GM21526 (cell line): ENCODE data around the gene MYOM3.

ENCODE experiments used
- ATAC-seq: cut with Tn5 transposase; IDR thresholded peaks from one replicate; pipeline ENCODE4 v1.9.1; 2021; ENCODE audit warnings: moderate library complexity; ENCODE audit not compliant: unreplicated experiment, low FRiP score

MYOM3 gene

DNA sequence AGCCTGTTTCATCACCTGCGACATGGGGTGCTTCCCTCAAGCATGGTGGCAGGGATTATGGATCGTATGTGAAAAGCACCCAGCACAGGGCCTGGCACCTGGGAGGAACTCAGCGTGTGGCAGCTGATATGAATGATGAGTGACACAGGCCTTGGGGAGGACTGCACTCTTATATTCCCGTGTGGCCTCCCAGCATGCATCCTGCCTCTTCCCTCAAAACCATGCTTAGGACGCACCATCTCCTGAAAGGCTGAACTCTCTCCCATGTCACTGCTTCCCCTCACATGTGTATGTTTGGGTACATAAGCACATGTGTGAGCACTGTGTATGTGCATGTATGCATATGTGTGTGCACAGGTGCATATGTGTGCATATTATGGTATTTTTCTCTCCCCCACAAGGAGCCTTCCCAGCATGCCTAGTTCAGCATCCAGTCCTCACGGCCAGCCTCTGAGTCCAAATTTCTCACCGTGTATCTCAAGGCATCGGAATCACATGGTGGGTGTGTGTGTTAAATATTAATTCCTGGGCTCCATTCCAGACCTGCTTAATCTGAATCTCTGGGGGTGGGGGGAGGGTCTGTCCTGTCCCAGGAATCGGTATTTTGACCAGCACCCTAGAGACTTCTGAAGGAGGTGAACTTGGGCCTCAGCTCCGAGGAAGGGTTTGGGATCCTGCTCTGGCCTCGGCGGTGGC, 12.8 kb downstream of the MYOM3 start:
- ATAC-seq = no peak

DNA sequence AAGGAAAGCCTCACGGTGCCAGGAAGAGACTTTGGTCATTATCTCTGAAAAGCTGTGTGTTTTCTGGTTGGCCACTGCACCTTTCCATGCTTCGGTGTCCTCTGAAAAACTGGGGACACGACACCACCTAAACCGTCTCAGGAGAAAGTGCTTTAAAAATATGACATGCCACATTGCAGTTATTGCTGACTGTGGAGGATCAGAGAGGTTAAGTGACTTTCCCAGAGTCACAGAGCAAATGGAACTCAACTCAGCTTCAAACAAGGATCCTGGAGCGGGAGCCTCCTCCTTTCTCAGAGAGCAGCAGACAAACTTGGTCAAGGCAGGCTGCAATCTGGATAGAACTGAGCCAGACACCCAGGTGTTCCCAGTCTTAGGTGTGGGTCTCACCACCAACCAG, 13.8 kb downstream of the MYOM3 start:
- no peak for ATAC-seq

DNA sequence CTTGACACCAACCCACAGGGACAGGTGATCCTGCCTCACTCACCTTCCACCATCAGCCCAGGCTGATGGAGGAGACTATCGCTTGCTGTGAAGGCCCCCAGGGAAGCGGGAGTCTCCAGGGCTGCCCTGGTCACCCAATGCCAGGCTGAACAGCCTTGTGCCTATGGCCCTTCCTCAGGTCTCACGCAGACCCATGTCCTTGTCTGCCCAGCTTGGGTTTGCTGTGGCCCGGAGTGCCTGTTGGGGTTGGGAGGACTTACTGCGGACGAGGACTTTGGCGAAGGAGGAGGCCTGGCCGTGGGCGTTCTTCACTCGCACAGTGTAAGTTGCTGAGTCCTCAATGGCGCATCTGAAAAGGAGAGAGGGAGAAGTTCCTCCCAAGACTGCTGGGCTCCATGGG, 14.3 kb downstream of the MYOM3 start:
- ATAC-seq = no peak

DNA sequence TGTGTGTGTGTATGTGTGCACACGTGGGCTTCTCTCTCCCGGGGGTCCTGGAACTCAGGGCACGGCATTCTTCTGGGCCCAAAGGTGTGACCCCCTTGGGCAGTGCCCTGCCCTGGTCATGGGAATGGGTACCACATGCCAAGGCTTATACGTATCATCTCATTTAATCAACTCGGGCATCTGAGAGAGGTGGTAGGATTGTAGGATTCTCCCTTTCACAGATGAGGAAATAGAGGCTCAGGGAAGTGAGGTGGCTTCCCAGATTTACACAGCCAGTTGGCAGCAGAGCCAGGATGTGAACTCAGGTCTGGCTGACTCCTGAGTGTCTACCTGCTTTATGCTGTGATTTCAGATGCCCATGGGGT, 15.2 kb downstream of the MYOM3 start:
- no peak for ATAC-seq

DNA sequence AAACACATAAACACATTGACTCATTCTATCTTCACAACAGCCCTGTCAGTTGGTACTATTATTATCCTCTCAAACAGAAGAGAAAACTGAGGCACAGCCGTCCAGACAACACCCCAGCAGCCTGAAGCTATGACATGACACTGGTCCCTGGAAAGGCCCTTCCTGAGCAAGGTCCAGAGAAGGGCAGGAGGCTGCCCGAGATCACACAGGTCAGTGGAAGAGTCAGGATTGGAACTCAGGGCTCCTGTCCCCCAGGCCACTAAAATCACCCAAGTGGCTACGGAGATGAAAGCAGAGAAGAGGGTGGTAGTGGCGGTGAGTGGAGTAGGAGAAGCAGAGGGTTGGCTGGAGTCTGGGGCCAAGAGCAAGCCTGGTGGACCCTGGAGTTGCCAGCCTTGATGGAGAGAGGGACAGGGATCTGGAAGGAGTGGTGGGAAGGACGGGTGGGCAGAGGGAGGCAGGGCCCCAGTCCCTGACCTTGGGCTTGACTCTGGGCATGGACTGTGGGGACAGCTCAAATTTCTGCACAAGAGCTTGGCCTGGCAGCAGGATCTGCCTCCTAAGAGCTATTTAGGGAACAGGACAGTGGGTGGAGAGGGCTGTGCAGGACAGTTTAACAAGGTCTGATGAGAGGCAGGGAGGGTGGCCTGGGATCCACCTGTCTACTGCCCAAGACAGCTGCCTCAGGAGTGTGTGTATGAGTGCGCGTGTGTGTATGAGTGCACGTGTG, 15.8 kb downstream of the MYOM3 start:
- ATAC-seq = no peak

DNA sequence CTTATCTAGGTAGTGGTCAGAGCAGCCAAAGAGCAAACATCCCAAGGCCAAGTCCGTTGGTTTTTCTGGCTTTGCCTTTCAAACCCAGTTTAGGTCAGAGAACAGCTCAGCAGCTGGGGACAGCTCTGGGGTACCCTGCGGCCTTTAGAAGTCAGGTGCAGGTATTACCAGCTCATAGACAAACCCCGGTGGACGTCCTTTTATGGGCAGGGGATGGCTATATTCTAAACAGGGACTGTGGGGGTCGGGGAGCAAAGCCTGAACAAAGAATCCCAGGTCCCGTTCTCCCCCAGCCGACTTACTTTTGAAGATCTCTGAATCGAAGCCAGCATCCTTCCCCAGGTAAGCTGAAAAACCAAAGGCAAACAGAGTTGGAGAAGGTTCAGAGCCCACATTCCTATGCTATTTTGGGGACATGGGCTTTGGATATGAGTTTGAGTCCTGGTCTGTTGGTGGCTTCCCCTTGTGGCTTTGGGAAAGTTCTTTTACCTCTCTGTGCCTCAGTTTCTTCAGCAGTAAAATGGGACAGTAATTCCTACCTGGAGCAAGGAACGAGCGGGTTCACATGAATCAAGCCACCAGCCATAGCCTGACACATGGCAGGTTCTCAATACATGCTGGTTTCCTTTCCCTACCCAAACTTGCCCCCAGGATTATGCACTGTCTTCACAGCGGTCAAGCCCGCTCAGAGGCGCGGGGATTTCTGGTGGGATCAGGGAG, 16.6 kb downstream of the MYOM3 start:
- no peak for ATAC-seq

DNA sequence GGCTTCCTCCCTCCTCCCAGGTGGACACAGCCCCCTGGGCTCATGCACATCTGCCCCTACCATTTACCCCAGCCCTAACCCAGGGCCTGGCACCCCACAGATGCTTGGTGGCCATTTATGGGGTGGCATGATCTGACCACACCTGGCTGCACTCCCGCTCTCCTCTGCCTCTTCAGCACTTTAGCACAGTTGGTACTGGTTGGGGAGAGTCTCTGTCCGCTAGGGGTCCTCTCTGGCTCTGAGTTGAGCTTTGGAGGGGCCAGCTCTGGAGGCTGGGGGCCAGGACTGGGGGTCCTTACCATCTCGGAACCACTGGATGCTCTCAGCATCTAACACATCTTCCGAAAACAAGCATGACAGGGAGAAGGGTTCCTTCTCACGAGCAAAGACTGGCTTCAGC, 17.4 kb downstream of the MYOM3 start:
- no peak for ATAC-seq

DNA sequence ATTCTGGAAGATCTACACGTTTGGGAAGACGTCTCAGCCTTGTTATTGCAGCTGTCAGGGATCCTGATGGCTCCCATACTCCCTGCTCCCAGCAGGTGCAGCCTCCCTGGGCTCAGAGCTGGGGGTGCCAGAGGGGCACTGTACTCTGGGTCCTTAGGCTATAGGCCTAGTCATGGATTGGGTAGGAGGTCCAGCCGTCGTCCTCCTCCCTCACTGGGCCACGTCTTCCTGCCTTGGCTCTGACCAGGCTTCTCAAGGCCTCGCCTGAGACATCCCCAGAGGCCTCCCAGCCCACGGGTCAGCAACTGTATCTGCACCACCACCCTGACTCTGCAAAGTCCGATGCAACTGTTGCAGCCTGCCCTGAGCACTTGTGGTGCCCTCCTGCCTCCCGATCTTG, 18.2 kb downstream of the MYOM3 start:
- ATAC-seq = no peak

DNA sequence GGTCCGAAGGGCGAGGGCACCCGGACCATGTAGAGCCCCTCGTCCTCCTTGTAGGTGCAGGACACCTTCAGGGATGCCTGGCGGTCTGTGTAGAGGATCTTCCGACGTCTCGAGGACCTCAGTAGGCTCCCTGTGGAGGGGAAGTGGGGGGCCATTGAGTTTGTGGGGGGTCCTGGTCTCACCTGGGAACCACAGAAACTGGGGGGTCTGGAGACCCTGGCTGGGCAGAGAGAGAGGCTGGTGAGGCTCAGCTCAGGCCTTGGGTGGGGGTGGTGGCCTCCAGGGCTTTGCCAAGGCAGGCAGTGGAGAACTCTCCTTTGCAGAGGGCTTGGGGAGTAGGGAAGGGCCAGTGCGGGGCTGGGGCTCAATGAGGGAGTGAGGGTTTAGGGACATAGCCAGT, 19.0 kb downstream of the MYOM3 start:
- no peak for ATAC-seq

DNA sequence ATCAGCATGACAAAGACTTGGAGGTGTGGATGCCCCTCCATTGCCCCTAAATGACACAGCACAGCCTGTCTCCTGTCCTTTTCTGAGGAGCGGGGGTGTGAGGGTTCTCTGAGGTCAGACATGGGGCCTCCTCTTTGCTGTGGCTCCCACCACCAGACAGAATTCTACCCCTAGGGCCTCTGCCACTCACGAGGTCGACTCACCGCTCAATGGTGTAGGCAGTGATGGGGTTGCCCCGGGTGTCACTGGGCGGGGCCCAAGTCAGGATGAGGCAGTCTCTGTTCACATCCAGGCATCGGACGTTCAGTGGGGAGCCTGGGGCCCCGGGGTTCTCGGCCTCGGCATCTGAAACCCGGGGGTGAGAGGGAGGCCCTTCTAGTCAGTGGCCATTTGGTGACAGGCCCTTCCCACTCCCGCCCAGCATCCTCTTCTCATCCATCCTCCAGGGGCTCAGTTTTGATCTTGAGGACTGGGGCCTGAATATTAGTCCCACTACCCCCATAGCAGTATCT, 19.9 kb downstream of the MYOM3 start:
- no peak for ATAC-seq

DNA sequence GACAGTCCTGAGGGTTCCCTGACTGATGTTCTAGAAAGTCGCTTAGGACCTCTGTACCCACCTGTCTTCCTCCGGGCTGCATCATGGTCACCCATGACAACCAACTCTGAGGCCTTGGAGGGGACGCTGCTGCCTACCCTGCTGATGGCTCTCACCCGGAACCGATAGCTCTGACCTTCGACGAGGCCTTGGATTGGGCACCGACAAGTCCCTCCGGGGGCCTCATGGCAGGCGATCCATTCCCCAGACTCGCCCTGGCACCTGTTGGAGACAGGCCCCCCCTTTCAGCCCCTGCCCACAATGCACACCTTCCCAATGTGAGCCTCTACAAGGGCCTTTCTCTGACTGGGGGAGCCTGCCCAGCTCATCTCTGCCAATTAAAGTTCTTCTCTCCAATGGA, 21.2 kb downstream of the MYOM3 start:
- ATAC-seq = no peak

DNA sequence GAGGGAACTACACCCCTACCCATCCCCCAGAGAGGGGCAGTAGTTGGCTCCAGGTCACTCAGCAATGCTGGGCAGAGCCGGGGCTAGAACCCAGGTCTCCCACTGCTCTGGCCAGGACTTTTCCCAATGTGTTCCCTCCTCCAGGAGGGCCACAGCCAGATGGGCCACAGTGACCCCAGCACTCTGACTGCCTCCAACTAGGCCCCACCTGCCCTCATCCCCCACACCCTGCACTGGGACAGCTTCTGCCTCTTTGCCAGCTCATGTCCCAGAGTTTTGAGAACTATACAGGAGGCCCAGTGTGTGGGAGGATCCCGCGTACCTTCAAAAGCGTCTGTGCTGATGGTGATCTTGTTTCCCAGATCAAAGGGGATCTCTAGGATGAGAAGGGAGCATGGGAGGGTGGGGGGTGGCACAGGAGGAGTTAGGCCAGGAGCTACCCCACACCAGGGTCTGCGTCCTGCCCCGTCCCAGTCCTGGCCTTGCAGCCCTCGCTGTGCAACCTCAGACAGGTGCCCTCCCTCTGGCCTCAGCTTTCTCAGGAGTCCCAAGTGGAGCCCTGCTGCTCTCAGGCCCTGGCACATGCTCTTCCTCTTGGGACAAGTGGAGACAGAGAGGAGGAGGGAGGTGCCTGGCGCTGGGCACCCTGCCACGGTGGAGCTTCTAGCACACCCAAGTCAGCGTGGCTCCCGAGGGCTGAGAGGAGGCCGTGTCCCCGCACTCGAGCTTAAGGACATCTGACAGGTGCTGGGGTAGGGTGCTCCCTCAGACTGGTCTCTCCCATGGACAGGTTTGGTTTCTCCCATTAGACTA, 22.0 kb downstream of the MYOM3 start:
- no peak for ATAC-seq

DNA sequence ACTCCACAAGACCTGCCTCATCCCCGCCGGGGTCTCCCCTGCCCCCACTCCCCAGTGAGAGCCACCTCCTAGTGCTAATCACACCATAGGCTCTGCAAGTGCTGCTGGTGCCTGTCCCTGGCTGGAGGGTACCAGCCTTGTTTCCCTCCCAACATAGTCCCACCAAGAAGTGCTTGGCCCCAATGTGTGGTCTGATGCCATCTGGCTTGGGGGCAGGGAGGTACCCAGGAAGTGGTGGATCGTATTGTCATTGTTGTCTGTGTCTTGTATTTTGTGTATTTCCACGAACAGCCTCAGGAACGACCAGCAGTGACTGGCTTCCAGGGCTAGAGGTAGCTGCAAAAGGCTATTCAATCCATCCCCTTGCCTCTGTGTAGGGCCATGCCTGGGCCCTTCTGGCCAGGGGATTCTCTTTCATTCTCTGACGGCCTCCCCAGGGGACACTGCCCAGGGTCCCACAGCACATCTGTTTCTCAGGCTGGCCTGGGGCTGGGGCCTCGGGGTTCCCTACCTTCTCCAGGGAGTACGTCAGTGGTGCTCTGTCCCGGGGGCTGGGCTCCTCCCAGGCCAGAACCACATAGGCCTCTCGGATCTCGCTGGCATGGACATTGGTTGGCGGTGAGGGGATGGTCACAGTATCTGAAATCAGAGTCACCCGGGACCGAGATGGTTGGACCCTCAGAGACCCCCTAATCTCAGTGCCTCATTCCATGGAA, 22.8 kb downstream of the MYOM3 start:
- ATAC-seq = no peak

DNA sequence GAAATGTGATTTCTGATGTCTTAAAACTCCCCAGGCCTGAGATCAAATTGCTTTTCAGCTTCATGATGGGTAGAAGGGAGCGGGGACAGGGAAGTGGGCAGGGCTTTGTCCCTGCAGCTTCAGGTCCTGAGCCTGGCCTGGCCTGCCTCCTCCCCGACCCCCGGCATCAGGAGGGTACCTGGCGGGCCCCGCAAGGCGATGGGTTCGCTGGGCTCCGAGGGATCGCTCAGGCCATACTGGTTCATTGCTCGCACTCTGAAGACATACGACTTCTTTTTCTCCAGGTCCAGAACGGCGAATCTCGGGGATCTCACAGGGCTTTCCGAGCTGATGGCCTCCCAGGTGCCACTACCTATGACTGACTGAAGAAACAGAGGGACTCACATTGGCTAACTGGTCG, 25.5 kb downstream of the MYOM3 start:
- no peak for ATAC-seq

DNA sequence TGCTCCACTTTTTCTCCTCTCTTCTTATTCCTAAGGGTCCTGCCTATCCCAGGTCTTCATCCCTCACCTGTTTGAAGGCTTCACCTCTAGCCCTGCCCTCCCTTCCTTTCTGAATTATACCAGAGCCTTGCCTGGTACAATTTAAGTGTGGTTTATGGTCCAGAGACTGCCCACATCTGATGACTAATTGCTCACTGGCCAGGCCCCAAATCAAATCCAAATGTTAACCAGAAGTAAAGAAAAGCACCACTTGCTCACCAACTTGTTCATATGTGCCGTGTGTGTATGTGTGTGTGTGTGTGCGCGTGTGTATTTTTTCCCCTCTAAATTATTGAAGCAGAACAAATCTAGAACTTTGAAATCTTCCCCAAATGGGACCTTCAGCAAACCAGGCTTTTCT, 26.4 kb downstream of the MYOM3 start:
- no peak for ATAC-seq

DNA sequence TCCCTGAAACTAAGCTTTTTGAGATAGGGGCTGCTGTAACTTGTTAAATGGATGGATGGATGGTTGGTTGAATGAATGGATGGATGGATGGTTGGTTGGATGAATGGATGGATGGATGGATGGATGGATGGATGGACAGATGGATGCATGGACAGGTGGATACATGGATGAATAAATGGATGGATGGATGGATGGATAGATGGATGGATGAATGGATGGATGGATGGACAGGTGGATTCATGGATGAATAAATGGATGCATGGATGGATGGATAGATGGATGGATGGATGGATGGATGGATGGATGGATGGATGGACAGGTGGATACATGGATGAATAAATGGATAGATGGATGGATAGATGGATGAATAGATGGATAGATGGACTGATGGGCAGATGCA, 26.9 kb downstream of the MYOM3 start:
- ATAC-seq = no peak

DNA sequence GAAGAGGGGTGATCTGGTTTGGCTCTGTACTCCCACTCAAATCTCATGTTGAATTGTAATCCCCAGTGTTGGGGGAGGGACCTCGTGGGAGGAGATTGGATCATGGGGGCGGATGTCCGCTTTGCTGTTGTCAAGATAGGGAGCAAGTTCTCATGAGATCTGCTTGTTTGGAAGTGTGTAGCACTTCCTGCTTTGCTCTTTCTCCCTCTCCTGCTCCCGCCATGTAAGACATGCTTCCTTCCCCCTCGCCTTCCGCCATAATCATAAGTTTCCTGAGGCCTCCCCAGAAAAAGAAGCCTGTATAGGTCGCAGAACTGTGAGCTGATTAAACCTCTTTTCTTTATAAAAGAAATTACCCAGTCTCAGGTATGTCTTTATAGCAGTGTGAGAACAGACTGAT, 27.9 kb downstream of the MYOM3 start:
- no peak for ATAC-seq

DNA sequence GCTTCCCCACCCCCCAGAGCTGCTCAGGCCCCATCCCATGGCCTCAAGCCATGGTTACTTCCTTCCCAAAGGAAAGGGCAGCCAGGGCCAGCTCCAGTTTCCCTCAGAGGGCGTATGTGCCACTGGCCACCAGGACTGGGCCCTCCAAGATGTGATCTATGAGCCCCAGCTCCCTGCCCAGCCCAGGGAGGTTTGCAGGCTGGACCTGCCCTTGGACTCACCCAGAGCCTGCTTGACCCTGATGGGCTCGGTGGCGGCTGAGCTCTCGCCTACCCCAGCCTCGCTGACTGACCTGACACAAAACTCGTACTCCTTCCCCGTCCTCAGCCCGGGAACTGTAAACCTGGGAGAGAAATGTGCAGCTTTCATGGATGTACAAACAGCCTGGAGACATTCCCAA, 29.6 kb downstream of the MYOM3 start:
- ATAC-seq = no peak

DNA sequence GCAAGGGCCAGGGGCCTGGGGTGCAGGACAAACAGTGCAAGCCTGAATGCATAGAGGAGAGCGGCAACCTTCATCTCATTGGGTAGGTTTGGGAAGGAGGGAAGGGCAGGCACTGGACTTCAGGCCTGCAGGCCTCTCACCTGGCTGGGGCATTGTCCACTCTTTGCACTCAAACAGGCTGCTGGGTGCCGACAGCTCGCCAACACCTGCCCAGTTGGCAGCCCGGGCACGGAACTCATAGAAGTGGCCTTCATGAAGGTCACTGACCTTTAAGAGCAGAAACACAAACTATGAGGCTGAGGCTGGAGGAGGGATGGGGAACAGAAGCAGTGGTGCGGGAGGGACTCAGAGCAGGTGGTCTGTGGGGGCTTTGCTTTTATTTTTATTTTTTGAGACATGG, 30.7 kb downstream of the MYOM3 start:
- ATAC-seq = no peak

DNA sequence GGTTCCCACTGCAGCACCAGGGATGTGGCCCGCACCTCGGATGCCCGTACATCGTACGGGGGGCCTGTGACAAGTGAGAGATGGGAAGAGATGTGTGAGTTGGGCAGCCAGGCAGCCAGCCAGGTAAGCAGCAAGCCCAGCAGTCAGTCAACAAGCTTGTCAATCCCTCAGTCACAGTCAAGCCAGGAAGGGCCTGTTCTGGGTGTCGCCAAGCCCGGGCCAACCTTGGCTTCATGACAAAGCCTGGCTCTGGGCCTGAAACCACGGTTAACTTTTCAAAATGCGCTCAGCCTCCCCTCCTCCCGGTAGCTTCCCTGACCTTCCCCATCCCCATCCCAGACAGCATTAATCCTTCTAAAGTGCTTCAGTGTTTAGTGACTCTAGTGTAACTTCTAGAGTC, 31.8 kb downstream of the MYOM3 start:
- no peak for ATAC-seq
